GM21381 (cell line): ENCODE data around the gene TIMM10.
A peak's percentile ranks its signal among the peaks of the same experiment; 100 is the strongest.

ENCODE experiments used
- ATAC-seq: cut with Tn5 transposase; IDR thresholded peaks from one replicate; pipeline ENCODE4 v1.9.1; 2021; ENCODE audit warnings: mild to moderate bottlenecking, moderate library complexity; ENCODE audit not compliant: unreplicated experiment

Gene TIMM10

DNA sequence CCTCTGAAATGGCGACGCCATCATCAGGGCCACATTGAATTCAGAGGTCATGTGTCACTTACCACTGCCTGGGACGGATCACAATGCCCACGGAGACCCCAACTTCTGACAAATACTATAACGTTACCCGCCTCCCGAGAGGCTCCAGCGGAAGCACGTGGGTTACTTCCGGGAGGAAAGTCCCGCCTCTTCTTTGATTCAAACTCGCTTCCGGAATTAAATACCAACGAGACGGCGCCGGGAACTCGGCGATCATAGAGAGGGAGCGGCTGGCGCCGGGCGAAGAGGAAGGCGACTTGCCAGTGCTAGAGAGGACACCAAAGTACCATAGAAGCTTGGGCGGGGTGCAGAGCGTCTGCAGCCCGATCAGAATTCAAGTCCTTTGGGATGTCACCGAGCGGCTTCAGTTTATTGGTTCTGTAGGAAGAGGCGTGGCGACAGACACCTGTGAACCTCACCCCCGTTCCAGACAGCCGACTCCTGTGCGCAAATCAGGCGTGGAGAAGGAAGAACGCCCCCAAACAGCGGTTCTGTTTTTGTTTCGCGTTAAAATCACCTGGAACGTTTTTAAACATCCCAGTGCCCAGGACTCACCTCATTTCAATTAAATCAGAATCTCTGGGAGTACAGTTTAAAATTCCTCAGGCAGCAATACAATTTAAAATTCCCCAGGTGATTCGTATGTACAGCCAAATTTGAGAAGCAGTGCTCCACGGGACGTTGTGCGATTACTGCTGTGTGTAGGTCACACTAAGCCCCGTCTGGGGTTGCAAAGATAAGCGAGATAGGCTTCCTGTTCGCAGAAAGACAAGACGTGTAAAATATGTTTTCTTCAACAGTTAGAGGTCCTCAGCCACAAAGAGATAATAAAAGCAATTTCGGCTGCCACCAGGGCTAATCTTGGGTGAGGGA, at the start of gene TIMM10:
TIMM10 (minus strand) TSS at position 159 of the 912 bp plus-strand sequence. CDS start 565 bp downstream, outside the sequence.
- ATAC-seq = peak; percentile 99

GRCh38 chr11:57574061-57574460, 43.5 kb upstream of the TIMM10 start:
- ATAC-seq = no peak

DNA sequence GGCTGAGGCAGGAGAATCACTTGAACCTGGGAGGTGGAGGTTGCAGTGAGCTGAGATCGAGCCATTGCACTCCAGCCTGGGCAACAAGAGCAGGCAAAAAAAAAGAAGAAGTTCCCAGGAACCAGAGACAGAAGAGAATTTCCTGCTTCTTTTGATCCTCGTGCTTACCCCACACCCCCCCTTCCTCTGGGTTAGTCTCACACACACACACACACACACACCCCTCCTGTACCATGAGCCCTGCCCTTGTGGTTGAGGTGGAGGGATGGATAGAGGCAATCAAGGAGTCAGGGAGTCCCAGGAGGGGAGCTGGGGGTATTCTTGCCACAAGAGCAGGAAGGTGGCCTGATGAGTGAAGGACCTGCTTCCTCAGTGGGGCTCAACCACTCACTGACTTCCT, 41.1 kb upstream of the TIMM10 start:
- no peak for ATAC-seq

- no peak for ATAC-seq
Observed at GRCh38 chr11:57568330-57568766, 37.8 kb upstream of the TIMM10 start.

DNA sequence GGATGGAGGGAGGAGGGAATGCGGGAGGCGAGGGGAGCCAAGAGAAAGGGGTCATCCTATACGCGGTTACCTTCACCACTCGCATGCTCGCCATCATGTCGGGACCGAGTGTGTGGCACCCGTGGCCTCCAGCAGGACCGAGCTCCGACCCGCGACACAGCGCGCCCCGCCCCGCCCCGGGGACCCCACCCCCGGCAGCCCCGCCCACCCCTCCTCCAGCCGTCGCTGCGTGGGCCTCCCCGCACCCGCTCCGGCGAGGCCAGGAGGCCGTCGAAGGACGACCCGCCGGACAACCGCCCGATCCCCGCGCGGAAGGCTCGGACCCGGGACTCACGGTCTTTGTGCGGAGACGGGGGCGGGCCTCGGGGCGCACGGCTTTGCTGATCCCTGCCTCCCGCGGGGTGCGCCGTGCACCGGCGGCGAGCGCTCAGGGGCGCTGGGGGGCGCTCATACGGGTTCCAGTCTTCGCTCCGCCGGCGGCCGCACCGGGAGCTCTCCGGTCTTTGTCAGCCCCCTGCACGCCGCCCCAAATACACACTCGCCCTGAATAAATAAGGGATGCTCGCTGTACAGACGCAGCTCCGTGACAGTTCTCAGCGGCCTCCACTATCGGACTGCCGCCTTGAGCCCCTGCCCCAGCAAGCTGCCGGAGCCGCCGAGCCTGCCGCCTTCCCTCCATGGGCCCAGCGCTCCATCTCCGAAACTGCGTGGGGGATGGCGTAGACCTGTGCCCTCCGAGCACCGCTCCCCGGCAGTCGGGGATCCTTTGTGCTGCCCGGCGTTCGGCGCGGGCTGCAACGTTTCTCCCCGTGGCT, 37.2 kb upstream of the TIMM10 start, which contains the start of gene UBE2L6:
UBE2L6 (minus strand) TSS at position 158 of the 815 bp plus-strand sequence; CDS start at position 97, 61 bp downstream.
- ATAC-seq = peak; percentile 56

DNA sequence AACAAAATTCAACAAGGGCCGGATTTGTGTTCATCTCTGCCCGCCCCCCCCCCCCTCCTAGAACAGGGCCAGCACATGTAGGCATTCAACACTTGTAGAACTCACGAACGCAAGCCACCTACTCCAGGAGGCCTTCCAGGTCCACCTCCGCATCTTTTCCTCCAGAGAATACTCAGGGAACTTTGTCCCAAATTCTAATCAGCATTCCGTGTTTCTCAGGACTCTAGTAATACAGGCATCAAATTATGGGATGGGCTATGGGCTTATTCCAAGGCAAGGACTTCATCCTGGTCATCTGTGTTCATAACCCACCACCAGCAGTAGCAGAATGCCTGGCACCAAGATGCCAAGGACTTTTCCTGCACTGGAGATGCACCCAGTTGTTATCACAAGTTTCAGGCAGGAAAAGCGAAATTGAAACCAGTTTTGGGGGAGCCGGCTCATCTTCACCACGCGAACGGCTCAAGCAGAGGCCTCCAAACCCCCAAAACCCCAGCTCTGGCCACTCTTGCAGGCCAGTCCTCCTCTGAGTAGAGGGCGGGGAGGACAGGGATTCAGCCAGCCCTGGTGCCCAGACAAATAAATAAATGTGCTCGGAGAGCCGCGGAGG, 36.5 kb upstream of the TIMM10 start:
- ATAC-seq = peak; percentile 4

DNA sequence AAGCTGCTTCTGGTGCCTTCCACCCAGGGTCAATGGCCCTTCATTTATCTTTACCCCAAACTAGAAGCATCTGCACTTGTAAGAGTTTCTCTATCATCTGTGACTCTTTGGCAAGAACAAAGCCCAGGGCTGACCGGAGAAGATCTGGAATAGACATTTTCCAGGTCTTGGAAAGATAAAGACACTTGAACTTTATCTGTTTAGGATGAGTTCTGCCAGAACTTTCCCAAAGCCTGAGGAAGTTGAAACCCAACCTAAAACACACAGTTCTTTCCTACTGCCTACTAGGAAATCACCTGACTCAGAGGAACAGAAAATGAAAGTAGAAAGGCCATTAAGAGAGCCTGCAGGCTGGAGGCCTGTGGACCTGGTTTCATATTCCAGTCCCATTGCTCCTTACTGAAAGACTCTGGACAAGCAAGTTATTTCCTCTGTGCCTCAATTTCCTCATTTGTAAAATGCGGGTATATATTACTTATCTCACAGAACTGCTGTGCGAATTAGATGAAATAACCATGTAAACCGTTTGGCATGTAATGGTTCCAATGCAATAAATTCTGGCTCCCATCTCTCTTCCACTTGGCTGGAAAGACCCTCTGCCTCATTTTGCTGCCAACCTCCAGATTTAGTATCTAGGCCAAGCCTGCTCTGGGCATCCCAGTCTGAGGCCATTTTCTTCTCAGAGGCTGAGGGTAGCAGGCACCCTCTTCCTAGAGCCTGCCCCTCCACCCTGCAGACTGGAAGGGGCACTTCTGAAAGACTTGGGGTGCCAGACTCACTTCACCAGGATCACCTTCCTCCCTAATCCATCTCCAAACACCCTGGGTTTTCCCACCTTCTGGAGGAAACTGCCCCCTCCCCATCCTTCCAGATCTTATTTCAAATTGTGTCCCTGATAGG, 35.7 kb upstream of the TIMM10 start:
- ATAC-seq = peak; percentile 59

DNA sequence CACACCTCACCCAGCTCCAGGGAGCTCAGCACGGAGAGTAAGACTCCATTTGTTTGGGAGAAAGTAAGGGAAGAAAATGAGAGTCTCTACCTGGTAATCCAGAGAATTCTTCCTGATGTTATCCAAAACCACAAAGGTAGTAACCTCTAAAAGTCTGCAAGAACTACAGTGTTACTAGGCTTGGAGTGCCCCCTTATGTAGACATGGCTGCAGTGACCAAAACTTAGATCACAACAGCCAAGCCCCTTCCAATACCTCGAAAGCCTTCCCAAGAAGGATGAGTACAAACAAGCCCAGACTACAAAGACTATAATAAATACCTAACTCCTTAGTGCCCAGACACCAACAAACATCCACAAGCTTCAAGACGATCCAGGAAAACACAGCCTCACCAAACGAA, 32.0 kb upstream of the TIMM10 start:
- ATAC-seq = no peak

- no peak for ATAC-seq
Observed at GRCh38 chr11:57560146-57560545, 29.6 kb upstream of the TIMM10 start.

- no peak for ATAC-seq
Observed at GRCh38 chr11:57556041-57556440, 25.5 kb upstream of the TIMM10 start.

- ATAC-seq = no peak
Observed at GRCh38 chr11:57555393-57555792, 24.8 kb upstream of the TIMM10 start.

DNA sequence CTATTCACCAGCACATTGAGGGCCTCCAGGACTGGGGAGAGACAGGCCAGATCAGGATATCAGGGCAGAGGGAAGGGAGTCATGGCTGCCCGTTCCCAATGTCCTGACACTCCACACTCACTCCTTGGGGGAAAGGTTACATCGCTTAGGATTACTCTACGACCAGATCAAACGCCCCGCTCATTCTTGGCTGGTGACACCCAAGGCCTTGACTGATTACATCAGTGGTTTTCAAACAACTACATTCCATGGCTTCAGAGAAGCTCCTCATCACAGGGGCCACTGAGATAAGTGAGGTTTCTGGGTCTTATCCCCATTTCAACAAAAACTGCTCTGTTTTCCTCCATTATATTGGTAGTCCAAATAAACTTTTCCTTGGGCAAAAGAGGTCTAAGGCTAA, 21.9 kb upstream of the TIMM10 start:
- no peak for ATAC-seq

GRCh38 chr11:57551941-57552340, 21.4 kb upstream of the TIMM10 start:
- no peak for ATAC-seq

GRCh38 chr11:57549983-57550382, 19.4 kb upstream of the TIMM10 start:
- no peak for ATAC-seq

DNA sequence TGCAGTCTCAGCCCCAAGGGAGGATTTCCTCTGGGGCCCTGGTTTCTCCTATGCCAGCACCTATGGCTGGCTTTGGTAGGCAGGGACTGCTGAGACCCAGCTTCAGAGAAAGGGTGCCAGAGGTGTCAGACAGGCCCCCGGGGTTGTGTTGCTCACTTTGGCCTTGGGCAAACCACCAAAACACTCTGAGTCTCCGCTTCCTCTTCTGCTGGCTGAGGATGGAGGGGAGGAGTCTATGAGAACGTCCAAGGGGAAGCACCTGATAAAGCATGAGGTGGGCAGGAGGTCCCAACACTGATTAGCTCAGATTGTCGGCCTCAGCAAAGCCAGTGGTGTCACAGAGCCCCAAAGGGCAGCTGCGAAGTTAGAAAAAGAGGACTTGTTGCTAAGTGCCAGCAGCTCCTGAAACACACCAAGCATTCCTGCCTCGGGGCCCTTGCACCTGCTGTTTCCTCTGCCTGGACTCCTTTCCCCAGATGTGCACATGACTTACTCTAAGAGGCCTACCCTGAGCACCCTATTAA, 17.4 kb upstream of the TIMM10 start:
- peak; percentile 88 for ATAC-seq

- peak; percentile 62 for ATAC-seq
Observed at GRCh38 chr11:57546869-57547475, 16.4 kb upstream of the TIMM10 start.

DNA sequence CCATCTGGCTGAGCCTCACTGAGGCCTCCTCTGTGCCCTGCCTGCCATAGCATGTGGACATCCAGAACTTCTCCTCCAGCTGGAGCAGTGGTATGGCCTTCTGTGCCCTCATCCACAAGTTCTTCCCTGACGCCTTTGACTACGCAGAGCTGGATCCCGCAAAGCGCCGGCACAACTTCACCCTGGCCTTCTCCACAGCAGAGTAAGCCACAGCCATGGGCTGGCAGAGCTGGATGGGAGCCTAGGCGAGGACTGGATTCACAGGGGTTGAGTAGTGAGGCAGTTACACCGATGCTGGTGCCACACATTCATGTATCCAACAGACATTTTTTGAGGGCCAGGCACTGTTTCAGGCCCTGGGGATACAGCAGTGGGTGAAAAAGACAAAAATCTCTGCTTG, 15.9 kb upstream of the TIMM10 start:
- no peak for ATAC-seq

- ATAC-seq = no peak
Observed at GRCh38 chr11:57545883-57546282, 15.3 kb upstream of the TIMM10 start.

DNA sequence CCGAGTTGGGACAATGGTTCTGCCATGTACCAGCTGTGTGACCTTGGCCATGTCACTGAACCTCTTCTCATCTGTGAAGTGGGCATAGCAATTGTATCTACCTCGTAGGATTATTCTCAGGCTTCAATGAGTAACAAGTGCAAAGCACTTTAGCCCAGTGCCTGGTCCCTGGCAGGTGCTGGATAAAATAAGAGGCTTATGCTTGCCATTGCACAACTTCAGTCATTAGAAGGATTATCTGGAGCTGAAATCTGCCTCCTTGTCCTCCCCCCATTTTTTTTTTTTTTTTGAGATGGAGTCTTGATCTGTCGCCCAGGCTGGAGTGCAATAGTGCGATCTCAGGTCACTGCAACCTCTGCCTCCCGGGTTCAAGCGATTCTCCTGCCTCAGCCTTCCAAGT, 14.0 kb upstream of the TIMM10 start:
- ATAC-seq = no peak

DNA sequence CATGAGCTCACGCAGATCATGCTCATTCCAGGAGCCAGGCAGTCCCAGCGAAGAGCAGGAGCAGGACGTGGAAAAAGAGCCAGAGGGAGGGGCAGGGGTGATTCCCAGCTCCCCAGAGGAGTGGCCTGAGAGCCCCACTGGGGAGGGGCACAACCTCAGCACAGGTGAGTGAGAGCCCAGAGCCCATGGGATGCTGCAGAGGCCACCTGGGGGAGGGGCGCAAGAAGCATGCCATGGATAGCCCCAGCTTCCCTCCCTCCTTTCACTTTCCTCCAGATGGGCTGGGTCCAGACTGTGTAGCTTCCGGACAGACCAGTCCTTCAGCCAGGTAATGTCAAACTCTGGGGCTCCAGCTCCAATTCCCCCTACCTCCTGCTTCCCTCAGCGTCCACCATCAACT, 13.0 kb upstream of the TIMM10 start:
- ATAC-seq = no peak
